Activated naive CD4-positive, alpha-beta T cell treated with anti-CD3 and anti-CD28 coated beads, Interleukin-2, amount 50 U/mL, for 24 hours (primary cell): ENCODE measurements around the gene MGP.
A peak's percentile ranks its signal among the peaks of the same experiment; 100 is the strongest.

Experiments
- H3K27ac Mint-ChIP-seq: one replicate; pipeline ENCODE4 v1.8.0; 2021; ENCODE audit warnings: mild to moderate bottlenecking, mixed read lengths
- H3K27me3 Mint-ChIP-seq: one replicate; pipeline ENCODE4 v1.8.0; 2021; ENCODE audit warnings: mixed read lengths
- H3K36me3 Mint-ChIP-seq: one replicate; pipeline ENCODE4 v1.8.0; 2021; ENCODE audit warnings: mixed read lengths
- H3K4me1 Mint-ChIP-seq: one replicate; pipeline ENCODE4 v1.8.0; 2021; ENCODE audit warnings: mixed read lengths
- H3K4me3 Mint-ChIP-seq: one replicate; pipeline ENCODE4 v1.8.0; 2021; ENCODE audit warnings: mild to moderate bottlenecking, mixed read lengths
- H3K9me3 Mint-ChIP-seq: one replicate; pipeline ENCODE4 v1.8.0; 2021; ENCODE audit warnings: mixed read lengths

Gene MGP

DNA sequence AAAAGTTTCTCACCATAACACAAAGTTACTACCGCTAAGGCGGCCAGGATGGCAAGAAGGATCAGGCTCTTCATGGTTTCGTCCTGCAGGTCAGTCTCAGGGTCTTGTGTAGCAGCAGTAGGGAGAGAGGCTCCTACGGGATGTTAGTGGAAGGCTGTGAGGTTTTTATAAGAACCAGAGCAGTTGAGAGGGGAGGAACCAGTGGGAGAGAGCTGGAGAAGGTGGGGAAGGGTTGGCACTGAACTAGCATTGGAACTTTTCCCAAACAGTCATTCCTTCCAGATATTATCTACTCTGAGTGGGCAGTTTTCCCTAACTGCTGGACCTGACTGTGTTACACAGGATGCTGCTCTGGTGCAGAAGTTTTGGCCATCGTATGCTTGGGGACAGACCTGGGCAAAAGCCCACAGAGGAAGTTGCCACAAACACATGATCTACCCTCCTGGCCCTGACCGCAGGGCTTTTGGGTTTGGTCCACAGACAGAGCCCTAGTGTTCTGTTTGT lies at the start of gene MGP:
Gene MGP (minus strand): TSS at position 137 of the 504 bp plus-strand sequence. CDS start 63 bp downstream, at position 74.
- Mint-ChIP-seq H3K4me3 (no peak within 1 kb of the TSS), H3K27ac (peak within 1 kb of the TSS; percentile 64), H3K36me3 (no peaks in the 10 kb centered on the region), H3K9me3 (no peaks in the 10 kb centered on the region), H3K4me1 (peaks cover 47% of the 10 kb centered on the region), H3K27me3 (peaks cover 2% of the 10 kb centered on the region)

DNA sequence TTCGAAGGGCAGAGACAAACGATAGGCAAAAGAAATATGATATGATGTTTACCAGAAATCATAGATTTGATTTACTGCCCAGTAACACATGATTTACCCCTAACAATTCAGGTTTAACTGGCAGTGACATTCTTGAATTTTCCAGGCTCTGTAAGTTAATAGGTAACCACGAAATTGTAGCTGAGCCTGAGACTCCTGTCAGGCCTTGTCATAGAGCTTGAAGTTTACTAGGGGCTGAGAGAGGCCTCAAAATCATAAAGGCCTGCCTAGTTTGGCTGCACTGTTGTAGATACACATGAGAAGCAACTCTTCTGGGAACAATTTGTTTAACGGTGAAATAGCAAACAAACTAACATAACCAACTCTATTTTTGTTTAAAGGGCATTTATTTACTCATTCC lies 49.4 kb upstream of the MGP start:
- Mint-ChIP-seq H3K4me1 (peaks cover 72% of the 10 kb centered on the region), H3K9me3 (no peaks in the 10 kb centered on the region), H3K27me3 (no peaks in the 10 kb centered on the region), H3K36me3 (peaks cover 46% of the 10 kb centered on the region), H3K4me3 (no peak overlapping the region), H3K27ac (no peak overlapping the region)

DNA sequence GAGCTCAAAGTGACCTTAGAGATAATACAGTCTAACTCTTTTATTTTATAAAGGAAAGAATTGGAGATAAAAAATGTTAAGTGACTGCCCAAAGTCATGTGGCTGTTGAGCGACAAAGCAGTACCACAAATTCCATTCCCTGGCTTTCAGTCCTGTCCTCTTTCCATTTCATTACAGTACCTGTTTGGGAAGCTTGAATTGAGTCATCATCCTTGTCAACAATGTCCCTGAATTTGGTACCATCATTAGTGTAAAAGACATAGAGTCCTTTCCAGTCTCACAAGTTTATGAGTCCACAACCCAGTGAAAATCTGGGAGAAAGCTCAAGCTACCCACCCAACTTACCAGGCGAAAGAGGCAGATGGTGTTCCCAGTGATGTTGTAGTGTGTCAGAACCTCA lies 48.9 kb upstream of the MGP start:
- Mint-ChIP-seq H3K4me1 (peaks cover 66% of the 10 kb centered on the region), H3K4me3 (no peak overlapping the region), H3K9me3 (no peaks in the 10 kb centered on the region), H3K27me3 (no peaks in the 10 kb centered on the region), H3K36me3 (peaks cover 41% of the 10 kb centered on the region), H3K27ac (no peak overlapping the region)

DNA sequence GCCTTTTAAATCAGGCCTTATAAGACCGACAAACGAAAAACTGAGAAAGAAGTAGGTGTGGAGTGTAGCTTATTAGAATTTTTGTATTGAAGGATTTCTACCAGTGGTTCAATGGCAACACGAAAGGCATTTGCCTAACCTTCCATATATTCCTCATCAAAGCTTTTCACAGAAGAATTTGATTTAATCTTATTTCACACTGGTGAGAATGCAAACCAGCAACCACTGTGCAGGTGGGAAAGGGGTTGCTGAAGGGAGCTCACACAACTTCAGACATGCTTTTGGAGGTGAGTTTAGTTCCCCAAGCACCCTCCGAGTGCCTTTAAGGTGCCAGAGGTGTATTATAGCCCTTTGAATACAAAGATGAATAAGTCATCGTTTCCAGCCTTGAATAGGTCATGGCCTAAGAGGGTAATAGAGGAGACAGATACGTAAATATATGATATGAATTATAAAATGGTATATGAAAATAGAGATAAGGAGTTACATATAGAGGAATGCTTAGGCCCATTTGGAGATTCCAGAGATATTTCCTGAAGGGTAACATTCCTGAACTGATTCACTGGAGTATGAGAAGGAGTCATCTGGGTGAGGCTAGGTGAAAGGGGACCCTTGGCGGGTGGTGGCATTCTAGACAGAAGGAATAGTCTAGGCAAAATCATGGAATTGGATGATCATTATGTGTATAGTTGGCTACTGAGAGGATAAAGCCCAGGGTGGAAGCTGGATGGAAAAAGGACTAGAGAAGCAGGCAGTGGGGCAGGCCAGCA lies 46.3 kb upstream of the MGP start:
- H3K27me3 Mint-ChIP-seq: no peaks in the 10 kb centered on the region
- H3K36me3 Mint-ChIP-seq: peaks cover 39% of the 10 kb centered on the region
- peak overlapping the region; percentile 56 for H3K27ac Mint-ChIP-seq
- H3K4me1 Mint-ChIP-seq: peaks cover 51% of the 10 kb centered on the region
- no peak overlapping the region for H3K4me3 Mint-ChIP-seq
- no peaks in the 10 kb centered on the region for H3K9me3 Mint-ChIP-seq

DNA sequence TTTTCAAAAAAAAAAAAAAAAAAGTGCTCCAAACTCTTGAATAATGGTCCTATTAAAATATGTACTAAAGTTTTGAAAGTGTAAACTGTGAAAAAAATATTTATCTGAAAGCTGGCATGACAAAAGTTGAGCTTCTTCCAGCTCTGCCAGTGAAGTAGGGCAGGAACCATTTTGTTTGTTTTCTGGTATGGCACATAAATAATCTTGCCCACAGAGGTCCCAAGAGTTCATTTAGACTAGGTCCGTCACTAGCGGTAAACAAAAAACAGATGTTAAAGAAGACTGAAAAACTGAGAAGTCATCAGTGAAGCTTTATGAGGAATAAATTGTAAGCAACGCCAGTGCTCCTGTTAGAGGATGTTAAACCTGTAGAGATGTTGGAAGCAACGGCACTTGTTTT lies 45.7 kb upstream of the MGP start:
- H3K9me3 Mint-ChIP-seq: no peaks in the 10 kb centered on the region
- no peaks in the 10 kb centered on the region for H3K27me3 Mint-ChIP-seq
- peaks cover 39% of the 10 kb centered on the region for H3K36me3 Mint-ChIP-seq
- H3K27ac Mint-ChIP-seq: no peak overlapping the region
- H3K4me3 Mint-ChIP-seq: no peak overlapping the region
- peaks cover 45% of the 10 kb centered on the region for H3K4me1 Mint-ChIP-seq

DNA sequence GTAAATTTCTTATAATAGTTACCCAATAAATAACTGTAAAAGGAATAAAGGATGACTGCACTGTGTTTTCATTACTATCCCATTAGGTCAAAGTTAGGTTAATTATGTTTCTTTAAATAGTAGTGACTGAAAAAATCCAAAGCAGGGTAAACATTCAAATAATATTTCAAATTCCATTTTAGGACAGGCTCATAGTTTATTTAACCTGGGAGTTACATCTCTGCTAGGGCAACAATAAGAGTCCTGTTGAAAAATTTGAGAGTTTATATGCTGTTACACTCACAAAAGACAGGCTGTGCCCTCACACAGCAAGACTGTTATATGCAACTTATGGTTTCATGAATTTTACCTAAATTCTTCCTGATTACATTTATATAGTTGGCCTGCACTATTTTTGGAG lies 44.6 kb upstream of the MGP start:
- no peaks in the 10 kb centered on the region for H3K9me3 Mint-ChIP-seq
- peaks cover 39% of the 10 kb centered on the region for H3K36me3 Mint-ChIP-seq
- no peaks in the 10 kb centered on the region for H3K27me3 Mint-ChIP-seq
- H3K4me3 Mint-ChIP-seq: no peak overlapping the region
- H3K4me1 Mint-ChIP-seq: peaks cover 35% of the 10 kb centered on the region
- H3K27ac Mint-ChIP-seq: no peak overlapping the region

DNA sequence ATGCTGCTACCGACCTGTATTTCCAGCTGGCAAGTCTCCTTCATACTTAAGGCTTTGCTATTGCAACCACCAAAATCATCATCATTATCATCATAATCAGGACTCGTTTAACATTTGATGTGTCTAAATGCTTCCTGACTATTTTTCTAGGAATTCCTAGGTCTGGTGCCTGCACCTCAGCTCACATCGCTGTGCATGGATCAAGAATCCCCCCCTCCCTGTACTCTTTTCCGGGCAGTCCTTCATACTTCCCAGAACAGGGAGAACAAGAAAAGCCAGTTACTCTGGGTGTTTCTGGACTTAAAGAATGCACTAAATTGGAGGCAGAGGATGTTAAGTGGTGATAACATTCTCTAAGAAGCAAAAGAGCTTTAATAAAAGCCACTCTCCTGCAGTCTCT lies 43.3 kb upstream of the MGP start:
- Mint-ChIP-seq H3K4me3 (no peak overlapping the region), H3K27me3 (no peaks in the 10 kb centered on the region), H3K4me1 (peaks cover 28% of the 10 kb centered on the region), H3K27ac (no peak overlapping the region), H3K36me3 (peaks cover 37% of the 10 kb centered on the region), H3K9me3 (no peaks in the 10 kb centered on the region)

DNA sequence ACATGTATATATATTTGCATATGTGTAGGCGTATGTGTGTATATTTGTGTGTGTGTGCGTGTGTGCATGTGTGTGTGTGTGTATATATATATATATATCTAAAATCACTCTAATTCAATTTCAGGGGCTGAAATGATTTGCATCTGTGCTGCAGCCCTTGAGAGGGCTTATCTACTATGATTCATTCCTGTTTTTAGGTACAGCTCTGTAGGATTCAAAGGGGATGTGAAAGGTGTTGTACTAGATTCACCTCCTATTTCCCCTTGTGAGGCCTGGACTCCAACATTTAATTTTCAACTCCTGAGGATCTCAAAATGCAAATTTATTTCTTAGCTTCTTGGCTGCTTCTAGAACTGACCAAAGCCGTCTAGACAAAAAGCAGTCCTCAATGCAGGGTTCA lies 41.6 kb upstream of the MGP start:
- peaks cover 15% of the 10 kb centered on the region for H3K4me1 Mint-ChIP-seq
- H3K36me3 Mint-ChIP-seq: peaks cover 26% of the 10 kb centered on the region
- H3K4me3 Mint-ChIP-seq: no peak overlapping the region
- H3K9me3 Mint-ChIP-seq: no peaks in the 10 kb centered on the region
- H3K27ac Mint-ChIP-seq: no peak overlapping the region
- H3K27me3 Mint-ChIP-seq: no peaks in the 10 kb centered on the region

DNA sequence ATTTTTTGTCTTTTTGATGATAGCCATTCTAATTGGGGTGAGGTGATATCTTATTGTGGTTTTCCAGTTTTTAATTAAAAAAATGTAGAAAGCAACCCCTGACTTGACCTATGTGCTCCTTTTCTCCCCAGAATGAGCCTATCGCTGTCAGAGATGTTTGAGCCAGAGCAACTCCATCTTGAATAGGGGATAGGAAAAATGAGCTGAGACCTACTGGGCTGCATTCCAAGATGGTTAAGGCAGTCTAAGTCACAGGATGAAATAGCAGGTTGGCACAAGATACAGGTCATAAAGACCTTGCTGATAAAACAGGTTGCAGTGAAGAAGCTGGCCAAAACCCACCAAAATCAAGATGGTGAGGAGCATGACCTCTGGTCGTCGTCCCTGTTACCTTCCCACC lies 38.9 kb upstream of the MGP start:
- H3K36me3 Mint-ChIP-seq: peaks cover 24% of the 10 kb centered on the region
- no peaks in the 10 kb centered on the region for H3K9me3 Mint-ChIP-seq
- H3K4me3 Mint-ChIP-seq: no peak overlapping the region
- H3K27me3 Mint-ChIP-seq: no peaks in the 10 kb centered on the region
- H3K4me1 Mint-ChIP-seq: peaks cover 37% of the 10 kb centered on the region
- no peak overlapping the region for H3K27ac Mint-ChIP-seq

DNA sequence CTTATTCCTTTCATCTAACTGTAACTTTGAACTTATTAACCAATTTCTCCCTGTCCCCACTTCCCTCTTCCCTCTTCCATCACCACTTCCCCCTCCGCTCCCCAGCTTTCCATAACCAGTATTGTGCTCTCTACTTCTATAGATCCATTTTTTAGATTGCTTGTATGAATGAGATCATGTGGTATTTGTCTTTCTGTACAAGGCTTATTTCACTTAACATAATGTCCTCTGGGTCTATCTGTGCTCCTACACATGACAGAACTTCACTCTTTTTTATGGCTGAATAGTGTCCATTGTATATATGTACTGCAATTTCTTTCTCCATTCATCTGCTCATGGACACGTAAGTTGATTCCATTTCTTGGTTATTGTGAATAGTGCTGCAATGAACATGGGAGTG lies 38.3 kb upstream of the MGP start:
- no peak overlapping the region for H3K27ac Mint-ChIP-seq
- H3K9me3 Mint-ChIP-seq: no peaks in the 10 kb centered on the region
- H3K36me3 Mint-ChIP-seq: peaks cover 28% of the 10 kb centered on the region
- no peak overlapping the region for H3K4me3 Mint-ChIP-seq
- H3K4me1 Mint-ChIP-seq: peaks cover 42% of the 10 kb centered on the region
- H3K27me3 Mint-ChIP-seq: no peaks in the 10 kb centered on the region

DNA sequence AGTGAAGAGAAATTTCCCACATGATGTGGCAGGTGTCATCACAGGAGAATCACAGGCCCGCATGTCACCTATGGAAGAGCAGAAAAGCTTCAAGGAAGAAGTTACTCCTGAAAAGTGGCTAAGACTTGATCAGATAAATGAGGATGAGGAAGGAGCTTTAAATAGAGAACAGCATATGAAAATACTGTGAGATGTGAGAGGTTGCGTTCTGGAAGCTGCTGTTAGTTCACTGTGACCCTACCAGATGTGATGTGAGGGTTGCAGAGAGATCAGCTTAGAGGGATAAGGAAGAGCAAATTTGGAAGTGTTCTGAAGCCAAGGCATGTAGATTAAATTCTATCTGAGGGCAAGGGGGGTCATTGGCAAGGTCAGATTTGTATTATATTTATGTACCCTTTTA lies 35.6 kb upstream of the MGP start:
- Mint-ChIP-seq H3K27me3 (no peaks in the 10 kb centered on the region), H3K27ac (peak overlapping the region; percentile 54), H3K4me1 (peaks cover 45% of the 10 kb centered on the region), H3K4me3 (peak overlapping the region; percentile 47), H3K9me3 (no peaks in the 10 kb centered on the region), H3K36me3 (peaks cover 31% of the 10 kb centered on the region)

DNA sequence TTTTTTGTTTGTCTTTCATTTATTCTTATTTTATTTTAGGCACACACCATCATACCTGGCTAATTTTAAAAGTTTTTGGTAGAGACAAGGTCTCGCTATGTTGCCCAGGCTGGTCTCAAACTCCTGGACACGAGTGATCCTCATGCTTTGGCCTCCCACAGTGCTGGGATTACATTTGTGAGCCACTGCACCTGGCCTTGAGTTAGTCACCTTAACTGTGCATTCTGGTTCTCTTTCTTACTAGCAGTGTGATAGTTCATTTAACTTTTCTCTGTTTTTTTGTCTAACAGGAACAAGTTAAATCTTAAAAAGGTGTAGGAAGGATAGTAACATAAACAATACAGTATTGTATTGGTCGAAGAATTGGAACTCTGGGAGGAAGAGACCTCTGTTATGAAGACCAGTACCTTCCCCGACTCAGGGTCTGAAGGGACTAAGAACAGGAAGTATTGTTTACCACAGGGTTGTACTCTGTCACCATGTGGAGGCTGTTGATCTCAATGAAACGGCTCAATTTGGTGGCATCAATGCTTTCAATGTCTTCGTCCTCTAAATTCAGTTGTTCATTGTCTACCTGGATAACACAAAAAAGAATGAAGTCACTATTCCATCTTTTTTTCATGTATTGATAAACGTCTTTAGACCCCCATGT lies 34.9 kb upstream of the MGP start:
- Mint-ChIP-seq H3K4me3 (peak overlapping the region; percentile 47), H3K27me3 (no peaks in the 10 kb centered on the region), H3K27ac (peak overlapping the region; percentile 54), H3K9me3 (no peaks in the 10 kb centered on the region), H3K36me3 (peaks cover 33% of the 10 kb centered on the region), H3K4me1 (peaks cover 48% of the 10 kb centered on the region)

DNA sequence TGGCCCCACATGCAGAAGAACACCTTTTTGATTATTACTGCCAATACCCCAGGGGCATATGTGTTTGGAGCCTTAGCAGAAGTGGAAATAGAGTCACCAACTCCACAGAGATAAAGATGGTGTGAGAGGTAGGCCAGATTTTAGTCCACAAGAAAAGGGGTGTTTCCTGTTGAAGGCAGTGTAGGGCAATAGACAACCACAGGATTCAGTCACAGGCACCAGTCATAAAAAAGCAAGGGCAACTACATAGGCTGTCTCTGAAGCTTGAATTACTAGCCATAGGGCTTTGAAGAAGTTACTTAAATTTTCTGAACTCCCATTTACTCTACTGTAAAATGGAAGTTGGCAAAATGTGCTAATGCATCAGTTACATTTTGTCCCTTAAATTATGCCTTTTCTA lies 33.8 kb upstream of the MGP start:
- H3K9me3 Mint-ChIP-seq: no peaks in the 10 kb centered on the region
- H3K4me1 Mint-ChIP-seq: peaks cover 60% of the 10 kb centered on the region
- H3K27ac Mint-ChIP-seq: no peak overlapping the region
- H3K27me3 Mint-ChIP-seq: no peaks in the 10 kb centered on the region
- H3K36me3 Mint-ChIP-seq: peaks cover 40% of the 10 kb centered on the region
- H3K4me3 Mint-ChIP-seq: no peak overlapping the region

DNA sequence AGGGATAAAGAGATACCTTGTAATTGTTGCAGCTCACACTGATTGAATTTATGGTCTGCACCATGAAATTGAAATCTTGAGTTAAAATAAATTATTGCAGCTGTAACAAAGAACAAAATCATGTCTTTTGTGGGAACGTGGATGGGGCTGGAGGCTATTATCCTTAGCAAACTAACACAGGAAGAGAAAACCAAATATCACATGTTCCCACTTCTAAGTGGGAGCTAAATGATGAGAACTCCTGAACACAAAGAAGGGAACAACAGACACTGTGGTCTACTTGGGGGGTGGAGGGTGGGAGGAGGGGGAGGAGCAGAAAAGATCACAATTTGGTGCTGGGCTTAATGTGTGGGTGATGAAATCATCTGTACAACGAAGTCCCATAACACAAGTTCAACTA lies 30.1 kb upstream of the MGP start:
- no peaks in the 10 kb centered on the region for H3K9me3 Mint-ChIP-seq
- H3K4me1 Mint-ChIP-seq: peaks cover 56% of the 10 kb centered on the region
- no peaks in the 10 kb centered on the region for H3K27me3 Mint-ChIP-seq
- peak overlapping the region; percentile 27 for H3K27ac Mint-ChIP-seq
- H3K4me3 Mint-ChIP-seq: no peak overlapping the region
- H3K36me3 Mint-ChIP-seq: peaks cover 46% of the 10 kb centered on the region

DNA sequence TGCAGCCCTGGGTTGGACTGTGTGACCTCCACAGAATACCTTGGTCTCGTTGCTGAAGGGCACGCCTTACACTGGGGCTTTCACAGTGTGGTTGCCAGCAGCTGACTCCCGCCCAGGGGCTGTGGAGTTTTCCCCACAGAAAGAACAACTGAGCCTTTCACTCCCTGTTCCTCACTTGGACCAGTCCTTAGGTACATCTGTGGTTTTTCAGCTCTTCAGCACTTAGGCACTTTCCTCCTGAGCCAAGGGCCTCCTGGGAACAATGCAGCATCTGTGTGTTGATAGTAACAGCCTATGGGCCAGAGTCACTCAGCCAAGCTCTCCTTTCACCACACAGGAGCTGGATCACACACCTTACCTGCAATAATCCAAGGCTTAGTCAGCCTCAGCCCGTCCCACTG lies 27.7 kb upstream of the MGP start:
- H3K36me3 Mint-ChIP-seq: peaks cover 42% of the 10 kb centered on the region
- H3K27ac Mint-ChIP-seq: no peak overlapping the region
- H3K4me1 Mint-ChIP-seq: peaks cover 52% of the 10 kb centered on the region
- H3K27me3 Mint-ChIP-seq: no peaks in the 10 kb centered on the region
- no peak overlapping the region for H3K4me3 Mint-ChIP-seq
- H3K9me3 Mint-ChIP-seq: no peaks in the 10 kb centered on the region

DNA sequence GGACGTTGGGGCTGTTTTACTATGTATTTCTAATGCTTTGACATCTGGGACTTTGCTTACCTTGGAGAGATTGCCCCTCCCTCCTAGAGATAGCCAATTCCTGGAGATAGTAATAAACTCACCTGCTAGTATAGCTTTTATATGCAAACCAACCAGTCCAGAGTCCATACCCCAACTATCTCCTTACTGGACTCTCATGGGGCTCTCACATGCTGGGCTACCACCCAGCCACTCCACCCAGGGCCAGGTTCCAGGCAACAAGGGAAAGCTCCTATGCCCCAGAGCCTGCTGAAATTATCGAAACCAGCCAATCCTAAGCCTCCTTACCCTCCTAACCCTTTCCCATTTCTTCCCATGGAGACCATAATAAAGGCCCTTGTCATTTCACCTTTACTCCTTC lies 25.5 kb upstream of the MGP start:
- peaks cover 49% of the 10 kb centered on the region for H3K4me1 Mint-ChIP-seq
- no peaks in the 10 kb centered on the region for H3K27me3 Mint-ChIP-seq
- no peak overlapping the region for H3K4me3 Mint-ChIP-seq
- H3K9me3 Mint-ChIP-seq: no peaks in the 10 kb centered on the region
- peaks cover 37% of the 10 kb centered on the region for H3K36me3 Mint-ChIP-seq
- H3K27ac Mint-ChIP-seq: peak overlapping the region; percentile 85
